H1 (cell line): Measurements from ENCODE around the gene HIGD1B. TPM values are rescaled to one million over a fixed set of nuclear protein-coding genes. Genes with fewer than 3 reads are reported as not detected.

Source experiments
- ASH2L ChIP-seq: fragments of 200-600, 300-600 bp; sonication (generic); IDR thresholded peaks from one replicate; pipeline ENCODE4 v1.7.1; 2017; ENCODE audit warnings: low read length
- ATF3 ChIP-seq: IDR thresholded peaks from 2 replicates; pipeline ENCODE4 v1.6.1; 2011; ENCODE audit warnings: low read depth, mild to moderate bottlenecking, low read length; ENCODE audit not compliant: insufficient read depth
- BACH1 ChIP-seq: IDR thresholded peaks from 2 replicates; pipeline ENCODE4 v1.6.1; 2012; ENCODE audit warnings: low read length, improper control_type of control experiment
- CBX5 ChIP-seq: fragments of 300-800, 300-1000 bp; sonication (generic); IDR thresholded peaks from 2 replicates; pipeline ENCODE4 v1.7.1; 2016; ENCODE audit warnings: antibody characterized with exemption, low read length, low read depth
- CREB1 ChIP-seq: IDR thresholded peaks from 2 replicates; pipeline ENCODE4 v1.6.1; 2012; ENCODE audit warnings: inconsistent platforms
- CTBP2 ChIP-seq: IDR thresholded peaks from 2 replicates; pipeline ENCODE4 v1.7.0; 2011; ENCODE audit warnings: borderline replicate concordance, mild to moderate bottlenecking, moderate library complexity, mixed read lengths, low read length; ENCODE audit not compliant: insufficient read depth, insufficient read length
- E2F6 ChIP-seq: IDR thresholded peaks from 2 replicates; pipeline ENCODE4 v1.6.1; 2012; ENCODE audit warnings: inconsistent platforms
- EP300 ChIP-seq, 2 experiments: IDR thresholded peaks; 1 replicate in 1 of 2; 2 replicates in 1 of 2; pipeline ENCODE4 v1.6.1; 2011 to 2012; ENCODE audit warnings: low read depth in 2 of 2, low read length in 2 of 2, mild to moderate bottlenecking in 2 of 2, borderline replicate concordance in 1 of 2, inconsistent platforms in 1 of 2, moderate library complexity in 1 of 2
- FOSL1 ChIP-seq: IDR thresholded peaks from 2 replicates; pipeline ENCODE4 v1.6.1; 2011; ENCODE audit warnings: mild to moderate bottlenecking, low read depth, low read length, moderate library complexity; ENCODE audit not compliant: insufficient read depth
- GABPA ChIP-seq: IDR thresholded peaks from 2 replicates; pipeline ENCODE4 v1.6.1; 2011; ENCODE audit warnings: mild to moderate bottlenecking, low read length, moderate library complexity, borderline replicate concordance; ENCODE audit not compliant: insufficient read depth
- HDAC2 ChIP-seq, 2 experiments: fragments of 300-600 bp in 1 of 2; sonication (generic) in 1 of 2; IDR thresholded peaks; 2 replicates each; pipeline ENCODE4 v1.6.1; 2011 to 2012; ENCODE audit warnings: low read depth in 2 of 2, low read length in 2 of 2, mild to moderate bottlenecking in 2 of 2, moderate library complexity in 2 of 2, borderline replicate concordance in 1 of 2, inconsistent platforms in 1 of 2
- HDAC6 ChIP-seq: IDR thresholded peaks from one replicate; pipeline ENCODE4 v1.7.1; 2012; ENCODE audit warnings: low read depth, mild to moderate bottlenecking, inconsistent platforms, low read length, moderate library complexity
- KDM4A ChIP-seq: IDR thresholded peaks from one replicate; pipeline ENCODE4 v1.7.1; 2012; ENCODE audit warnings: low read depth, mild to moderate bottlenecking, moderate library complexity, low read length, inconsistent platforms; ENCODE audit not compliant: severe bottlenecking
- MAX ChIP-seq: IDR thresholded peaks from 2 replicates; pipeline ENCODE4 v1.6.1; 2012; ENCODE audit warnings: inconsistent platforms
- RBBP5 ChIP-seq: IDR thresholded peaks from 2 replicates; pipeline ENCODE4 v1.7.1; 2012; ENCODE audit warnings: low read depth, mild to moderate bottlenecking, inconsistent platforms, low read length, moderate library complexity, borderline replicate concordance
- RFX5 ChIP-seq: IDR thresholded peaks from 2 replicates; pipeline ENCODE4 v1.6.1; 2011; ENCODE audit warnings: low read depth, low read length, improper control_type of control experiment, borderline replicate concordance
- SIX5 ChIP-seq: IDR thresholded peaks from 2 replicates; pipeline ENCODE4 v1.6.1; 2011; ENCODE audit warnings: mild to moderate bottlenecking, low read depth, low read length
- TEAD4 ChIP-seq: IDR thresholded peaks from 2 replicates; pipeline ENCODE4 v1.6.1; 2012; ENCODE audit warnings: low read depth, low read length, inconsistent platforms, mixed read lengths
- polyA plus RNA-seq, 7 experiments: library from polyadenylated mRNA; depleted of rRNA in 3 of 7; stranded (reverse) in 5 of 7; unstranded in 2 of 7; fragments of >200 nt in 5 of 7; fragments of 200-250 nt in 2 of 7; gene quantifications; 1 replicate in 5 of 7; 2 replicates in 1 of 7; 4 replicates in 1 of 7; pipeline versions ENCODE4 v1.2.1 to v1.2.3, GENCODE V29; 2011 to 2013; ENCODE audit warnings: missing spikeins in 2 of 7, mixed read lengths in 2 of 7
- total RNA-seq: library from RNA; stranded (reverse); fragmentation: NEBNext Ultra II Directional; extraction: Animal tissue kit (Norgen Biotek cat#: 25700); gene quantifications from 2 replicates; pipeline ENCODE4 v1.2.1, GENCODE V29; 2021

Gene HIGD1B
- total and polyA plus RNA-seq, 2 of the 8 experiments (the other 6 are each of a cell fraction or from before 2014, with no cell fraction given): not detected

GRCh38 chr17:44899074-44899782 lies 51.5 kb downstream of the HIGD1B start, which contains the start of gene EFTUD2 (continued):
- peak; percentile 73 for TF ChIP-seq E2F6
- no peak for TF ChIP-seq TEAD4
- 0 out of 2 replicates have a peak, but pooled peaks have one; percentile 45 for TF ChIP-seq GABPA
- TF ChIP-seq HDAC6: no peak
- TF ChIP-seq ASH2L: peak; percentile 97
- peak; percentile 84 for TF ChIP-seq MAX
- 0 out of 3 replicates have a peak, but pooled peaks of 1 of the 2 experiments have one; percentile 43 for TF ChIP-seq EP300 (IDR thresholded peaks at IDR 0.05; ENCODE audit: borderline replicate concordance in 1 of 2, low read depth in 2 of 2, low read length in 2 of 2)
- TF ChIP-seq ATF3: peak; percentile 91
- peak; percentile 7; the same call in 1 of the 2 replicates for TF ChIP-seq SIX5
- TF ChIP-seq CTBP2: no peak
- TF ChIP-seq HDAC2 (IDR thresholded peaks at IDR 0.05; ENCODE audit: borderline replicate concordance in 1 of 2, low read depth in 2 of 2, low read length in 2 of 2): peak in 1 of 2 experiments; percentile 57; a peak in 2 of 4 replicates
- TF ChIP-seq BACH1: no peak
- no peak for TF ChIP-seq CBX5
- TF ChIP-seq RBBP5: peak; percentile 99
- TF ChIP-seq CREB1: peak; percentile 98
- TF ChIP-seq KDM4A: peak; percentile 99
- TF ChIP-seq FOSL1: no peak
- no peak for TF ChIP-seq RFX5
